ENCODE data around the gene RPS18. TPM values are rescaled to one million over a fixed set of nuclear protein-coding genes. Genes with fewer than 3 reads are reported as not detected.

Gene RPS18
- total and polyA plus RNA-seq, 9 of the 15 experiments (the other 6 are each of a cell fraction or from before 2014, with no cell fraction given) = 5,023 to 17,516 (median 8,131) TPM

- TF ChIP-seq IFI16 (CRISPR knock-in tag; IDR thresholded peaks at IDR 0.05) (0 out of 2 replicates have a peak, but pooled peaks have one; percentile 20), NR1H2 (CRISPR knock-in tag; IDR thresholded peaks at IDR 0.05) (no peak; the same call in 1 of the 2 replicates), SRSF1 (IDR thresholded peaks at IDR 0.05; ENCODE audit: low read depth, low read length) (no peak), TAF1 (IDR thresholded peaks at IDR 0.05; ENCODE audit: control insufficient read depth, extremely low read depth, insufficient read depth, low read length, severe bottlenecking) (peak; percentile 96), ZNF311 (CRISPR knock-in tag; IDR thresholded peaks at IDR 0.05) (no peak), BRF2 (IDR thresholded peaks at IDR 0.05; ENCODE audit: borderline replicate concordance, insufficient read depth, insufficient read length) (no peak), CREM (IDR thresholded peaks at IDR 0.05; ENCODE audit: low read depth) (peak; percentile 99), MEIS2 (IDR thresholded peaks at IDR 0.05; ENCODE audit: partially characterized antibody) (peak; percentile 97), ZNF583 (CRISPR knock-in tag; IDR thresholded peaks at IDR 0.05) (peak; percentile 81; the same call in 1 of the 2 replicates), MNT (conservative IDR thresholded peaks at IDR 0.05) (peak; percentile 90 to 93), BRD4 (IDR thresholded peaks at IDR 0.05) (peak; percentile 98), KDM4B (IDR thresholded peaks at IDR 0.05; ENCODE audit: borderline replicate concordance in 2 of 2, low read depth in 1 of 2) (peak in 1 of 2 experiments; percentile 89; a peak in 2 of 4 replicates), GTF2F1 (IDR thresholded peaks at IDR 0.05; ENCODE audit: low read depth, low read length) (peak; percentile 88; the same call in 1 of the 2 replicates), ZNF449 (CRISPR knock-in tag; IDR thresholded peaks at IDR 0.05) (peak; percentile 10; the same call in 1 of the 2 replicates), ZNF695 (CRISPR knock-in tag; IDR thresholded peaks at IDR 0.05) (0 out of 2 replicates have a peak, but pooled peaks have one; percentile 9), ZFPM2 (CRISPR knock-in tag; IDR thresholded peaks at IDR 0.05) (no peak), CBX5 (IDR thresholded peaks at IDR 0.05; ENCODE audit: borderline replicate concordance, low read depth) (no peak), ZNF165 (CRISPR knock-in tag; IDR thresholded peaks at IDR 0.05; ENCODE audit: borderline replicate concordance) (0 out of 2 replicates have a peak, but pooled peaks have one; percentile 70), RFX7 (CRISPR knock-in tag; IDR thresholded peaks at IDR 0.05) (no peak), PRMT5 (CRISPR knock-in tag; IDR thresholded peaks at IDR 0.05) (no peak), SP2 (IDR thresholded peaks at IDR 0.05; ENCODE audit: extremely low read depth, low read depth, low read length, poor library complexity, severe bottlenecking) (peak; percentile 46), TBP (optimal IDR thresholded peaks at IDR 0.05; ENCODE audit: low read depth, low read length) (no peak), CHD2 (IDR thresholded peaks at IDR 0.05; ENCODE audit: low read depth, low read length) (peak; percentile 40; the same call in 1 of the 2 replicates), ZBTB8A (IDR thresholded peaks at IDR 0.05; ENCODE audit: partially characterized antibody) (no peak)
Observed at GRCh38 chr6:33271468-33272274, at the start of gene RPS18, which contains the start of gene VPS52 (continued).

Data from K562 (cell line).